ENCODE data around the gene FBXW8.

The FBXW8 gene

GRCh38 chr12:117020536-117021220, 109.9 kb downstream of the FBXW8 start:
- DNase-seq (ENCODE audit: low read depth) = no peak

GRCh38 chr12:117022465-117022864, 111.7 kb downstream of the FBXW8 start:
- DNase-seq (ENCODE audit: low read depth) = no peak

GRCh38 chr12:117023998-117024960, 113.5 kb downstream of the FBXW8 start:
- DNase-seq (ENCODE audit: low read depth) = no peak

GRCh38 chr12:117024961-117025480, 114.3 kb downstream of the FBXW8 start:
- no peak for DNase-seq (ENCODE audit: low read depth)

- DNase-seq (ENCODE audit: low read depth) = peak; percentile 53
Measured at GRCh38 chr12:117025481-117026151, 114.9 kb downstream of the FBXW8 start.

- DNase-seq (ENCODE audit: low read depth) = no peak
Measured at GRCh38 chr12:117026343-117026742, 115.6 kb downstream of the FBXW8 start.

- no peak for DNase-seq (ENCODE audit: low read depth)
Measured at GRCh38 chr12:117026921-117027250, 116.1 kb downstream of the FBXW8 start.

- no peak for DNase-seq (ENCODE audit: low read depth)
Measured at GRCh38 chr12:117027251-117028086, 116.7 kb downstream of the FBXW8 start.

GRCh38 chr12:117028254-117028653, 117.5 kb downstream of the FBXW8 start:
- DNase-seq (ENCODE audit: low read depth) = no peak

GRCh38 chr12:117030187-117030900, 119.6 kb downstream of the FBXW8 start:
- no peak for DNase-seq (ENCODE audit: low read depth)

- DNase-seq (ENCODE audit: low read depth) = no peak
Measured at GRCh38 chr12:117031843-117032592, 121.3 kb downstream of the FBXW8 start.

GRCh38 chr12:117032593-117033381, 122.0 kb downstream of the FBXW8 start:
- DNase-seq (ENCODE audit: low read depth) = peak; percentile 33

- no peak for DNase-seq (ENCODE audit: low read depth)
Measured at GRCh38 chr12:117033382-117034221, 122.9 kb downstream of the FBXW8 start.

GRCh38 chr12:117034249-117034648, 123.5 kb downstream of the FBXW8 start:
- no peak for DNase-seq (ENCODE audit: low read depth)

- no peak for DNase-seq (ENCODE audit: low read depth)
Measured at GRCh38 chr12:117034701-117035151, 124.0 kb downstream of the FBXW8 start.

- DNase-seq (ENCODE audit: low read depth) = no peak
Measured at GRCh38 chr12:117035287-117035686, 124.5 kb downstream of the FBXW8 start.

GRCh38 chr12:117036046-117036445, 125.3 kb downstream of the FBXW8 start:
- DNase-seq (ENCODE audit: low read depth) = no peak

GRCh38 chr12:117036547-117036946, 125.8 kb downstream of the FBXW8 start:
- no peak for DNase-seq (ENCODE audit: low read depth)

Data from iris pigment epithelial cell (primary cell).